NOMO-1 treated with DMSO at 0.1 percent for 48 hours (cell line): ENCODE measurements around the gene ACTN4.

ENCODE experiments used
- DNase-seq: peaks from one replicate; lab custom pipeline; 2025; ENCODE audit not compliant: unreplicated experiment; lab: John Stamatoyannopoulos, UW

ACTN4 gene

DNA sequence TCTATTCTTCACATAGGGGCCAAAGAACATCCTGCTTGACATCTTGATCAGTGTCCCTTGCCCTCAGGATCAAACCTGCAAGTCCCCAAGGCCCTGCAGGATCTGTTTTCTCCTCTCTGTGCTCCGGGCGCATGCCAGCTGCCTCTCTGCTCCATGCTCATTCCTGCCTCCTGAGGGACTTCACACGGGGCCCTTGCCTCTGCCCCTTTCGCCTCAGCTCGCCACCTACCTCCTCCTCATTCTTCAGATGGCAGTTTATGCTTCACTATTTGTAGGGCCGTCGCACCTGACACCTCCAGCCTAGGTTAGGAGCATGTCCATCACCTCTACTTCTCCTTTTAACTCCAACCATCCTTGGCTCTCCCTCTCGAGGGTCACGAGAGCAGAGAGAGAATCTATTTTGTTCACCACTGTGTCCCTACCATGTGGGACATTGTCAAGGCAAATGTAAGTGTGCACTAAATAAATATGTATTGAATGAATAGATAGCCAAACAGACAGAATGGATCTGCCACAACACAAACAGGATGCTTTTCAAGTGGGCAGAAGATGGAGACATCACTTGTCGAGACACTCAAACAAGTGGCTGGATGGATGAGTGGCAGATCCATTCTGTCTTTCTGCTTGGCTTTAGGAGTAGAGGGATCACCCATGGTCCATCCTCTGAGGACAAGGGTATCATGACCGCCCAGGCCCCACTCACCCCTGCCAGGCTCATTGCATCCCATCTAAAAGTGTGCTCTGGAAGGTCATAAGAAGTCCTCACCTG, 29.6 kb downstream of the ACTN4 start:
- DNase-seq = no peak

GRCh38 chr19:38678217-38678890, 30.9 kb downstream of the ACTN4 start:
- DNase-seq = no peak

DNA sequence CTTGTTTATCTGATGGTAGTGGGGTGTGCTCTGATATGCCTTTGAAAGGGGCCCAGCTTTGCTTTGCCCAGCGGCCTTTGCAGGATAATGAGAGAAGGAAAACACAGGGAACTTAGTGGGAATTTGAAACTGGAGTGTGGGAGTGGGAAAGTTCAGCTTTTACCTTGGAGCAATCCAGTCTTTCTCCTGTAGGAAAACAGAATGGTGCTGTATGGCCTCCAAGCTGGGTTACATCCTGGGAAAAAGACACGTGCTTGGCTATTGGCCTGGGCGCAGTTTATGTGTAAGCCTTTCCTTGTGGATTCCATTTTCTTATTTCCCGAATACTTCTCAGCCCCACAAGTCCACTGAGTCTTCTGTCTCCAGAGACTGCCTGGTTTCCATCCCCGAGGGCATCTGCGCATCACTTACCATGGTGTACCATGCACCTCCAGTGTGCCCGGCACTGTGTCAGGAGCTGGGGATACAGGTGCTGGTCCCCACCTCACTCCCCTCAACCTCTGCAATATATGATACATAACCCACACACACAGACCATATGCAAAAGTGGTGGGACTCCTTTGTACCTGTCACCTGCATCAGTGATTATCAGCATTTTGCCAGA, 31.5 kb downstream of the ACTN4 start:
- no peak for DNase-seq

DNA sequence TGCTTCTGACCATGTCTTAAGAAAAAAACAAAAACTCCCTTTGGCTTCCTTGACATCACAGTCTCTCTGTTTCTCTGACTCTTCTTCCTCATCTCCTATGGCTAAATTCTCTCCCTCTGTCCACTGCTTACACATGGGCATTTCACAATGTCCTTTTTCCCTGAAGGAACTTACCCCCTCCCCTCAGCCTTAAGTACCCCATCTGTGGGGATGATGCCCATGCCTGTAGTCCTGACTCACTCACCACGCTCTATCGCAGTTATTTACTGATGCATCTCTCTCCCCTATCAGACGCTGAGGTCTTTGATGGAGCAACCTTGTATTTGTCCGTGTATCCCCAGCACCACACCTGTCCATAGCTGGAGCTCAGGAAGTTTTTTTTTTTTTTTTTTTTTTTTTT, 32.4 kb downstream of the ACTN4 start:
- DNase-seq = no peak

DNA sequence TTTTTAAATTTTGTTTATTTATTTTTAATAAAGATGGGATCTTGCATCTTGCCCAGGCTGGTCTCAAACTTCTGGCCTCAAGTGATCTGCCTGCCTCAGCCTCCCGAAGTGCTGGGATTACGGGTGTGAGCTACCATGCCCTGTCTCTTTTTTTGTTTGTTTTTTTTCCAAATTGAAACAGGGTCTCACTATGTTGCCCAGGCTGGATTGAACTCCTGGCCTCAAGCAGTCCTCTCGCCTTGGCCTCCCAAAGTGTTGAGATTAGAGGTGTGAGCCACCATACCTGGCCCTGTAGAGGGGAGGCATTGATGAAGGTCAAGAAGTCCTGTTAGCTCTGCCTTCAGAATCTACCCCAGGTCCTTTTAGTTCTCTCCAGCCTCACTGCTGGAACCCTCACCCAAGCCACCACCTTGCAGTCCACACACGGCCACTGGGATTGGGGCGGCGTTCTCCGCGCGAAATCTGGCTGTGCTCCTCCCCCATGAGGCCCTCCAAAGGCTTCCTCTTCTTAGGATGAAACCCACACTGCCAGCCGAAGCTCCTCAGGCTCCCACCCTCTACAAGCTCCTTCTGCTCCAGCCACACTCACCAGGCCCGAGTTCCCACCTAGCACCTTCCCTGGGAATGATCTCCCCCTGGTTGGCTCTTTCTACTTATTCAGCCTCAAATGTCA, 34.9 kb downstream of the ACTN4 start:
- DNase-seq = no peak

DNA sequence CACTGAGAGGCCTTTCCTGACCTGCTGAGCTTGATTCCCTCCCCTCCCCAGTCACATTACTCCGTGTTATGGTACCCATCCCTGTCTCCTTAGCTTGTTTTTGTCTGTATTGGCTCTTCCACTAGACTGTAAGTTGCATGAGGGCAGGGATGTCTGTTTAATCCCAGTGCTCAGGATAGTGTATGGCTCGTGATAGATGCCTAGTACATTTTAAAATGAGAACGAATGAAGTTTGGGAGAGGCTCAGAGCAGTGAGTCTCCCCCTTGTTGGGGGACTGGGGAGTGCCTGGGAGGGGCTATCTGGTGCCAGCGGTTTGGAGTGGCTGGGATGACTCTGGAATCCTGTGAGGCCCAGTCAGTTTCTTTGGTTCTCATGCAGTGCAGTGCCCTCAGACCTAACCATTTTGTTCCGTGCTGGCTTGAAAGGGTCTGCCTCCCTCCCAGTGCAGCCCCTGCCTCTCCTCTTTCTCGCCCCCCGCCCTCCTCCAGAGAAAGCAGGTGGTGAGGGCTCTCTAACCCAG, 35.5 kb downstream of the ACTN4 start:
- DNase-seq = no peak

GRCh38 chr19:38683393-38684077, 36.1 kb downstream of the ACTN4 start:
- peak; percentile 82 for DNase-seq

DNA sequence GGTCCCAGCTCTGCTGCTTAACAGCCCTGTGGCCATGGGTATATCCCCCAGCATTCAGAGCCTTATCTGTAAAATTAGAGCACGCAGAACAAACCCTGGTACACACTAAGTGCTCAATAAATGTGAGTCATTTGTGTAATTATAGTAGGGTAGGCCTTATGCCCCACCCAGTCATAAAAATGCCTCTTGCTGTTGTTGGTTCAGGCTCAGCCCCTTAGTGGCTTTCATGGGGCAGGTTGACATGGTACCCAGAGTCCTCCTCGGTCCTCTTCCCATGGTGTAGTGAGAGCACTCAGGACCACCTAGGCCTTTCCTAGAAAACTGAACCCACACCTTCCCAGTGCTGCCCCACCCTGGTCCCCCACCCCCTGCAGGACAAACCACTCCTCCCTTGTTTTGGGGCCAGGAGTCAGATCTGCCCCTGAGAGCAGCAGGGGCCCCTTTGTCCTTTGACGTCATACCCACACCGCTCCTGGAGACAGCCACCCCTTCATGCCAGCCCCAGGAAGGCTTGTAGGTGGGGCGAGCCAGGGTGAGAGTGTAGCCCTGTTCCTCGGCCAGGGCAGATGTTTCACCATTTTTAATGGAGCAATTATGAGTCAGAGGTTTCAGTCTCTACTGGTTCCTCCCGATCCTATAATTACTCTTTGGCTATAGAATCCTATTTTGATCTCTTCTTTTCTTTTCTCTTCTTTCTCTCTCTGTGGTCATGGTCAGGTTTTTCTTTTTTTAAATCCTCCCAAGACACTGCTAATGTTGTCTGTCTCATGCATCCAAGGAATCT, 36.8 kb downstream of the ACTN4 start:
- DNase-seq = peak; percentile 98

GRCh38 chr19:38684862-38685665, 37.6 kb downstream of the ACTN4 start:
- DNase-seq = no peak

DNA sequence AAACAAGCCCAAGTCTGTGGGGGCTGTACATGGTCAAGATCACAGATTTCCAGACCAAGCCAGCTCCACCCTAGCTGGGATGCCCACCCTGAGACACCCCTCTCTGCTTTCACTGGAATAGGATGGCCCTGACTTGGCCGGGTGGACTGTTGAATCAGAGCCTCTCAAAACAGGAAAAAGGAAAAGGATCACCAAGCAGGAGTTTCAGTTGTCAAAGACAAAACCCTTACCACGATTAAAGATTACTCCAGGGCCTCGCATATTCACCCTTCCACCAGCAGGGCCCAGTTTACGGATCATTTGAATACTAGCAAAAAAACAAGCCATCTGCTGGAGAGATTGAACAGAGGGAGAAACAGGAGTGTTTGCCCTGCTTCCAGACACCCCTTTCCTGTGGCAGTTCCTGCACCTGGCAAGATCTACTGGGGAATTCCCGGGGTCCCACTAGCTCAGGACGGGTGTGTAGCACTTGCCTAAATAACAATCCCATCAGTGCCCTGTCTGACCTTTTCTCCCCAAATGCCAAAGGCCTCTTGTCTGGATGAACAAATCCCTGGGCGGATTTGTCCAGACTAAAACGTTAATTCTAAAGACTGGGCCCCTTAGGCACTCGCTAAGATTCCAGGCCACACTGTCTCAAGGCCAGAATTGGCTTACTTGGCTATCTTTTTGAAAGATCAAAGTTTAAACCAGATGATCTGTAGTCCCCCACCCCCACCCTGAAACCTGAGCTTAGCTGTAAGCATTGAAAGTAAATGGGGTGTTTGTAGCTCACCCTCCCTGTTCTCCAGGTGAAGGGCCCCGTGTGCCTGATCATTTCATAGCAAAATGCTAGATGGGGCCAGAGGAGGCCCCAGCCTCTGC, 38.4 kb downstream of the ACTN4 start:
- DNase-seq = peak; percentile 11

DNA sequence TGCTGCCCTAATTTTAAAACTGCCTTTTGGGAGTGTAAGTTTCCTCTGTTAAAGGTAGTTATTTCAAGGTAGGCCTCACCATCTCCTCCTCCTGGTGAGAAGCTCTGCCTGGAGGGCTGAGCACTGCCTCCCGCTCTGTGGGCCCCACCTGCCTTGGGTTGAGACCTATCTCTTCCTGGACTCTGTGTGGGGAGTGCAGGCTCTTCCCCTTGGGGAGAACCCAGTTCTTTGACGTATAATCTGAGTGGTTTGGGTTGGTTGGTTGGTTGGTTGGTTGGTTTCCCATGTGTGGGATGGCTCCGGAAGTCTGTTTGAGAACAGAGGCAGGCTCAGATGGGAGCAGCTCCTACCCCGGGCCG, 39.1 kb downstream of the ACTN4 start:
- DNase-seq = no peak

DNA sequence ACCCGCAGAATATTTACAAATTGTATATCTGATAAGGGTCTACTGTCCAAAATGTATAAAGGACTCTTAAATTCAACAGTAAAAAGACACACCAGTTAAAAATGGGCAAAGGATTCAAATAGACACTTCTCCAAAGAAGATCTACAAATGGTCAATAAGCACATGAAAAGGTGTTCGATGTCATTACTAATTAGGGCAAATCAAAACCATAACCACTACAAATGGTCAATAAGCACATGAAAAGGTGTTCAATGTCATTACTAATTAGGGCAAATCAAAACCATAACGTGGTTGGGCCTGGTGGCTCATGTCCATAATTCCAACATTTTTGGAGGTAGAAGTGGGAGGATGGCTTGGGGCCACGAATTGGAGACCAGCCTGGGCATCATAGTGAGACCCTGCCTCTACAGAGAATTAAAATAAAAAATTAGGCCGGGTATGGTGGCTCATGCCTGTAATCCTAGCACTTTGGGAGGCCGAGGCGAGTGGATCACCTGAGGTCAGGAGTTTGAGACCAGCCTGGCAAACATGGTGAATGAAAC, 40.5 kb downstream of the ACTN4 start:
- no peak for DNase-seq

- no peak for DNase-seq
These were observed 42.7 kb downstream of the ACTN4 start for GRCh38 chr19:38690146-38690545.

- no peak for DNase-seq
These were observed 43.4 kb downstream of the ACTN4 start for GRCh38 chr19:38690832-38691231.

DNA sequence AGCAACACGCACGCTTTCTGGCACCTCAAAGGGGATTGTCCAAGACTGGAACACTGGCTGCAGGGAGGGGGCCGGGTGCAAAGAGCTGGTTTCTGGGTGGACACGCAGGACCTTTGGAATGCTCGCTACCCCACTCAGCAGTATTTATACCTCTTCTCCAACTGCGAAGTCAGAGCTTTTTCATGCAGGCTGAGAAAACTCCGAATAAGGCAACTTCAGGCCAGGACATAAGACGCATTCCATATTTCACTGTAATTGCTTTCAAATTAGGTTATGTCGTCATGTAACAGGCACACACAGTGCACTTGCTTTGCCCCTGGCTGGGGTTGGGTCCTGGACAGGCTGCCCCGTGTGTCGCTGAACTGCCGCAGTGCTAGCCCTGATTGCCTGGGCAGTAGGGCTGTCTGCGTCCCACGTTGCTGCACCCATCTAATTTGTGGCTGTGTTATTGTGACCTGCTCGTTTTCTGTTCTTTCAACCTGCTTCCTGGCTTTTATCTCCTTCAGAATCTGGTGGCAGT, 44.5 kb downstream of the ACTN4 start:
- no peak for DNase-seq

- no peak for DNase-seq
These were observed 45.3 kb downstream of the ACTN4 start for GRCh38 chr19:38692458-38693379.
